Heart left ventricle (tissue), 16 donors: ENCODE measurements around the gene CBLB. TPM values are rescaled to one million over a fixed set of nuclear protein-coding genes. Genes with fewer than 3 reads are reported as not detected.
A peak's percentile ranks its signal among the peaks of the same experiment; 100 is the strongest.

Experiments used
- ATAC-seq, 4 donors: fragments of 200-7000 bp; cut with Tn5 transposase; one replicate each; pipeline ENCODE4 v1.9.1; 2020 to 2022; ENCODE audit warnings: moderate library complexity in 4 of 4, mild to moderate bottlenecking in 3 of 4, moderate number of reproducible peaks in 1 of 4
- DNase-seq, 5 donors: peaks; one replicate each; pipeline ENCODE4 v3.0.0-alpha.2; 2020
- H3K27ac ChIP-seq, 12 donors: fragments of 200-600 bp; sonication (generic) in 4 of 12; one replicate each; pipeline versions ENCODE4 v1.5.0 to v1.8.0; 2016 to 2022; ENCODE audit warnings: mild to moderate bottlenecking in 2 of 12
- H3K27me3 ChIP-seq, 9 donors: fragments of 200-600 bp; sonication (generic) in 2 of 9; one replicate each; pipeline versions ENCODE4 v1.5.1 to v1.8.0; 2016 to 2022; ENCODE audit warnings: mild to moderate bottlenecking in 3 of 9
- H3K36me3 ChIP-seq, 9 donors: fragments of 200-600 bp; sonication (generic) in 2 of 9; one replicate each; pipeline versions ENCODE4 v1.5.0 to v1.8.0; 2018 to 2022; ENCODE audit warnings: mild to moderate bottlenecking in 2 of 9
- H3K4me1 ChIP-seq, 12 donors: fragments of 200-600 bp; sonication (generic) in 4 of 12; one replicate each; pipeline versions ENCODE4 v1.5.0 to v1.8.0; 2016 to 2022; ENCODE audit warnings: mild to moderate bottlenecking in 3 of 12
- H3K4me3 ChIP-seq, 12 donors: fragments of 200-600 bp; sonication (generic) in 4 of 12; one replicate each; pipeline versions ENCODE4 v1.5.0 to v1.8.0; 2017 to 2022; ENCODE audit warnings: mild to moderate bottlenecking in 9 of 12, moderate library complexity in 4 of 12
- H3K9me3 ChIP-seq, 12 donors: fragments of 200-600 bp; sonication (generic) in 4 of 12; one replicate each; pipeline versions ENCODE4 v1.5.0 to v1.8.0; 2016 to 2022; ENCODE audit warnings: mild to moderate bottlenecking in 1 of 12
- POLR2A ChIP-seq, 2 donors: fragments of 450-650 bp; IDR thresholded peaks; one replicate each; pipeline ENCODE4 v1.6.1; 2017; ENCODE audit warnings: antibody characterized with exemption in 2 of 2, mild to moderate bottlenecking in 2 of 2, moderate library complexity in 2 of 2
- WGBS, 4 donors: extraction: QIAGEN DNeasy Blood & Tissue Kit in 2 of 4; methylation state at CpG; one replicate each; pipeline versions ENCODE4 v1.1.5 to v1.1.7; 2013 to 2018; 5-methylcytosine and 5-hydroxymethylcytosine counted together
- intact Hi-C, 10 donors: fragments of 100-400 bp; cut with DNase I; formaldehyde crosslinking; loops; one replicate each; pipeline versions ENCODE4 v1.11.1 to v1.14.2; 2022
- polyA plus RNA-seq, 2 donors: library from polyadenylated mRNA; stranded (reverse); fragments of 200-250 nt; gene quantifications; one replicate each; pipeline ENCODE4 v1.2.3, GENCODE V29; 2013
- total RNA-seq, 9 donors: library from RNA; depleted of rRNA in 2 of 9; stranded (reverse); fragments of >200 nt in 2 of 9; fragmentation: NEBNext Ultra II Directional in 3 of 9; extraction: Animal tissue kit (Norgen Biotek cat#: 25700) in 3 of 9; gene quantifications; one replicate each; pipeline versions ENCODE4 v1.1.0 to v1.2.4, GENCODE V29; 2016 to 2023
- TF ChIP-seq, protein P1 (sequence below), 12 donors: fragments of 200-600 bp; sonication (generic) in 4 of 12; IDR thresholded peaks; one replicate each; pipeline versions ENCODE4 v1.5.0 to v1.8.0; 2018 to 2022; ENCODE audit warnings: antibody characterized with exemption in 12 of 12, mild to moderate bottlenecking in 5 of 12
- donor health status: ischemic (EF 13 %, LVEDD 7.1; RV severe dilation, severe dysfunction).
- donor health status: healthy with polysubstance abuse.
- donor health status: DM: no; HTN: yes; CAD: no.
- donor health status: DM: no; HTN: no; CAD: no.
- donor health status: ischemic (EF 25% LVEDD 6.9; RV normal size, moderate dysfunction).
- donor health status: ischemic (EF 25% LVEDD 5.7; RV mildly dilated, moderate dysfunction).
- donor health status: healthy.
- donor health status: DM: yes; HTN: yes; CAD: no.
- donor health status: ischemic (EF 35%, LVEDD 5.7; RV mildly dilated, moderate dysfunction).
- donor health status: nonischemic (EF 11% LVEDD 7.7; RV severe dilation, severe dysfunction).
- donor health status: DM: yes; HTN: yes; CAD: no.
- donor health status: PGD.
- donor health status: ischemic (EF 29% LVEDD 5.4; RV normal size, mild dysfunction).
- donor health status: nonischemic (EF 23%, LVEDD 6.1; RV moderate dilation, normal function).

The CBLB gene
- total and polyA plus RNA-seq, 11 donors, result 18.6 to 74.4 (median 42.3) TPM

DNA sequence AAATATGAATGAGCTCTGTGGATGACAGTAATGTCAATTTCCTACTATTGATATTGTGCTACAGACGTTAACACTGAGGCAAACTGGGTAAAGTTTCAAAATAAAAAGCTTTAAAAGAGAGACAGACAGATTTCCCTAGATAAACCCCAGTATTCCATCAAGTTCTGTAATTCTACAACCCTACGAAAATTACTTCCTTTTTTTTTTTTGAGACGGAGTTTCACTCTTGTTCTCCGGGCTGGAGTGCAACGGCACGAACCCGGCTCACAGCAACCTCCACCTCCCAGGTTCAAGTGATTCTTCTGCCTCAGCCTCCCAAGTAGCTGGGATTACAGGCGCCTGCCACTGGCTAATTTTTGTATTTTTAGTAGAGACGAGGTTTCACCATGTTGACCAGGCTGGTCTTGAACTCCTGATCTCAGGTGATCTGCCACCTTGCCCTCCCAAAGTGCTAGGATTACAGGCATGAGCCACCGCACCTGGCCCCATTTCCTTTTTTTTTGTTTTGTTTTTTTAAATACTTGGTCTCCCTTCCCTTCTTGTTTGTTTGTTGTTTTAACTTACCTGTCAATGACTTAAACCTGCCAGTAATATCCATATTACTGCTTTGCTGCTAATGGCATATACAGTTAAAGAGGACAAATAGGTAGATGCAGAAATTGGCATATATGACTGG is 57.2 kb downstream of the CBLB start:
- H3K4me1 ChIP-seq, result peaks cover 0 to 67% (median 42%) of the 10 kb centered on the region in 12 donors
- no peak for ATAC-seq
- TF ChIP-seq POLR2A (IDR thresholded peaks at IDR 0.05), result no peak
- TF ChIP-seq, protein P1, sequence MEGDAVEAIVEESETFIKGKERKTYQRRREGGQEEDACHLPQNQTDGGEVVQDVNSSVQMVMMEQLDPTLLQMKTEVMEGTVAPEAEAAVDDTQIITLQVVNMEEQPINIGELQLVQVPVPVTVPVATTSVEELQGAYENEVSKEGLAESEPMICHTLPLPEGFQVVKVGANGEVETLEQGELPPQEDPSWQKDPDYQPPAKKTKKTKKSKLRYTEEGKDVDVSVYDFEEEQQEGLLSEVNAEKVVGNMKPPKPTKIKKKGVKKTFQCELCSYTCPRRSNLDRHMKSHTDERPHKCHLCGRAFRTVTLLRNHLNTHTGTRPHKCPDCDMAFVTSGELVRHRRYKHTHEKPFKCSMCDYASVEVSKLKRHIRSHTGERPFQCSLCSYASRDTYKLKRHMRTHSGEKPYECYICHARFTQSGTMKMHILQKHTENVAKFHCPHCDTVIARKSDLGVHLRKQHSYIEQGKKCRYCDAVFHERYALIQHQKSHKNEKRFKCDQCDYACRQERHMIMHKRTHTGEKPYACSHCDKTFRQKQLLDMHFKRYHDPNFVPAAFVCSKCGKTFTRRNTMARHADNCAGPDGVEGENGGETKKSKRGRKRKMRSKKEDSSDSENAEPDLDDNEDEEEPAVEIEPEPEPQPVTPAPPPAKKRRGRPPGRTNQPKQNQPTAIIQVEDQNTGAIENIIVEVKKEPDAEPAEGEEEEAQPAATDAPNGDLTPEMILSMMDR (IDR thresholded peaks at IDR 0.05), result no peak

DNA sequence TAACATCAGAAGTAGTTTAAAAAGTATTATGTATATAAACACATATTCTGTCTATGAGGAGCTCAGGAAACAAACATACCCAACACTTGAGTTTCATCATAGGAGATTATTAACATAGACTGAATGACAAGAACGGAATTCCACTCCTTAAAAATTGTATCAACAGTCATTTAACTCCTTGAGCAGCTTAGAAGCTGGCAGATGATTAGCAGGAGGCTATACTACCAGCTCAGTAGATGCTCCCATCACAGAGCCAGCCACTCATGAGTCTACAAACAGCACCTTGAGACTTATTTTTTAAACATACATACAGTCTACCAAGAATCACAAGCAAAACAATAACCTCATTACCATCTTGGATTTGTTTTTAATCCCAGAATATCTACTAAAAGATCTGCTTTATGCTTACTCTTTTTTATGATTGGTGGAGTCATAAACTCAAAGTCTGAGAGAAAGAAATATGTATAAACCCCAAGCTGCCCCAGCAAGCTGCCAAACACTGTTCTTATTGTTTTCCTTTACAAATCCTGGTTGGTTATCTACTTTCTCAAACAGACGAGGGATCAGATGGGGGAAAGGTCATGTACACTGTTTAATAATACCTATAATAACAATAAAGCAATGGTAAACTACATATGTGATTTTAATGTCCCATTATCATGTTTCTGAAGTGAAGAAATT is 59.5 kb downstream of the CBLB start:
- Histone ChIP-seq H3K4me1 (peaks cover 0 to 75% (median 45%) of the 10 kb centered on the region in 12 donors), H3K36me3 (no peaks in the 10 kb centered on the region), H3K27me3 (no peaks in the 10 kb centered on the region), H3K9me3 (no peaks in the 10 kb centered on the region), H3K27ac (peak overlapping the region in 6 of 12 donors; percentile 0 to 59 (median 2)), H3K4me3 (peak overlapping the region in 1 of 12 donors; percentile 1)
- TF ChIP-seq POLR2A (IDR thresholded peaks at IDR 0.05), result no peak
- TF ChIP-seq, protein P1 (IDR thresholded peaks at IDR 0.05), result no peak
- intact Hi-C loops, result no loop called here
- ATAC-seq, result no peak
- no peak for DNase-seq
- WGBS, 4 donors, result 28 to 30% (median 29%) methylated on average over 2 of the region's 2 CpGs

More for the DNA sequence above, 57.2 kb downstream of the CBLB start:
- H3K9me3 ChIP-seq, result no peaks in the 10 kb centered on the region
- no peaks in the 10 kb centered on the region for H3K27me3 ChIP-seq
- DNase-seq, result no peak
- intact Hi-C loops, result no loop called here
- WGBS, 4 donors, result 76 to 83% (median 81%) methylated on average over 10 of the region's 10 CpGs
- peaks cover 0 to 4% (median 0%) of the 10 kb centered on the region in 9 donors for H3K36me3 ChIP-seq
- H3K27ac ChIP-seq, result peak overlapping the region in 1 of 12 donors; percentile 16
- H3K4me3 ChIP-seq, result peak overlapping the region in 1 of 12 donors; percentile 27

DNA sequence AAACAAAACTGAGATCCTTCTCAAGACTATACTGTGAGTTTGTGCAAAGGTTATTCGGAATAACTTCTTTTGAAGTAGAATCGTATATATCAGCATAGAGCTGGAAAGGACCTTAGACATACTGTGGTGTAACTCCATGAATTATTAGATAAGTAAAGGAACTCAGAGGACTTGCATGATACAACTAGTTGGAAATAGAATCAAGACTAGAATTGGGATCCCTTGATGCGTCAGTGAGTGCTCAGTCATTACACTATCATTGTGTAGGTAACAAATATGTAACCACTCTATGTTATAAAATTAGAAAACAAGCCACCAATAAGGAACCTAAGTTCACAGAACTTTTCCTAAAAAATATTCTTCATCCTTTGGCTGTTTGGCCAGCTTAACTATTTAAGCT is 61.1 kb downstream of the CBLB start:
- WGBS, 4 donors, result 64 to 78% (median 72%) methylated on average over 3 of the region's 3 CpGs
- ATAC-seq, result peak; percentile 37 to 83 (median 66)
- no peaks in the 10 kb centered on the region for H3K9me3 ChIP-seq
- intact Hi-C loops, result no loop called here
- no peak for DNase-seq
- H3K27me3 ChIP-seq, result no peaks in the 10 kb centered on the region
- no peaks in the 10 kb centered on the region for H3K36me3 ChIP-seq
- H3K27ac ChIP-seq, result peak overlapping the region in 4 of 12 donors; percentile 5 to 64 (median 60)
- TF ChIP-seq, protein P1 (IDR thresholded peaks at IDR 0.05), result no peak
- TF ChIP-seq POLR2A (IDR thresholded peaks at IDR 0.05), result no peak
- no peak overlapping the region for H3K4me3 ChIP-seq
- H3K4me1 ChIP-seq, result peaks cover 0 to 68% (median 37%) of the 10 kb centered on the region in 12 donors

DNA sequence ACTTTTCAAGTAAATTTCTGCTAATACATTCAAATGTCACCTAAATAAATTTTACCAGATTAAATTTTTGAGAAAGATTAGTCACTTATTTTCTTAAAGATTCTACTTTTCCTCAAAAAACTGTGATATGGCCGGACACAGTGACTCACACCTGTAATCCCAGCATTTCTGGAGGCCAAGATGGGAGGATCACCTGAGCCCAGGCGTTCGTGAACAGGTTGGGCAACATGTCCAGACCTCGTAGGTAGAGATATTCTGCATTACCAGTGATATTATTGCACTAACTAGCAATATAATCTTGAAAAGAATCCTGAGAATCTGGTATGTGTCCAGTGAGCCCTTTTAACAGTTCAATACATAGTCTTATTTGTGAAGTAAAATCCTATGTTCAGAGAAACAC is 61.7 kb downstream of the CBLB start:
- WGBS, 4 donors, result 87 to 93% (median 90%) methylated on average over 4 of the region's 4 CpGs
- Histone ChIP-seq H3K4me3 (no peak overlapping the region), H3K4me1 (peaks cover 0 to 67% (median 35%) of the 10 kb centered on the region in 12 donors), H3K36me3 (no peaks in the 10 kb centered on the region), H3K27me3 (no peaks in the 10 kb centered on the region), H3K9me3 (no peaks in the 10 kb centered on the region), H3K27ac (peak overlapping the region in 5 of 12 donors; percentile 5 to 64 (median 59))
- DNase-seq (no peak), ATAC-seq (no peak)
- TF ChIP-seq, protein P1 (IDR thresholded peaks at IDR 0.05), result no peak
- TF ChIP-seq POLR2A (IDR thresholded peaks at IDR 0.05), result no peak
- intact Hi-C loops, result no loop called here
